Smooth muscle cell (in vitro differentiated cells): ENCODE measurements around the gene CLCN6. TPM values are rescaled to one million over a fixed set of nuclear protein-coding genes. Genes with fewer than 3 reads are reported as not detected.
A peak's percentile ranks its signal among the peaks of the same experiment; 100 is the strongest.

Experiments used
- DNase-seq: peaks from one replicate; lab custom pipeline; 2025; ENCODE audit not compliant: unreplicated experiment; lab: John Stamatoyannopoulos, UW
- H2AFZ ChIP-seq: fragments of 200-600 bp; sonication (generic); 2 replicates; pipeline ENCODE4 v1.6.0; 2016; ENCODE audit warnings: antibody characterized with exemption, low read depth, mild to moderate bottlenecking
- H3F3A ChIP-seq: fragments of 200-600 bp; sonication (generic); 2 replicates; pipeline ENCODE4 v1.6.0; 2017; ENCODE audit warnings: antibody characterized with exemption, low read depth
- H3K27ac ChIP-seq: fragments of 200-600 bp; sonication (generic); 2 replicates; pipeline ENCODE4 v1.5.1; 2016; ENCODE audit warnings: low read depth, mild to moderate bottlenecking
- H3K27me3 ChIP-seq: fragments of 200-600 bp; sonication (generic); 2 replicates; pipeline ENCODE4 v1.6.1; 2016; ENCODE audit warnings: low read depth, mild to moderate bottlenecking
- H3K36me3 ChIP-seq: fragments of 200-600 bp; sonication (generic); 2 replicates; pipeline ENCODE4 v1.5.1; 2016; ENCODE audit warnings: low read depth
- H3K4me1 ChIP-seq: fragments of 200-600 bp; sonication (generic); 2 replicates; pipeline ENCODE4 v1.5.1; 2016; ENCODE audit warnings: low read depth
- H3K4me2 ChIP-seq: fragments of 200-600 bp; sonication (generic); 2 replicates; pipeline ENCODE4 v1.6.0; 2016; ENCODE audit warnings: mild to moderate bottlenecking
- H3K4me3 ChIP-seq: fragments of 200-600 bp; sonication (generic); 2 replicates; pipeline ENCODE4 v1.5.1; 2016; ENCODE audit warnings: mild to moderate bottlenecking
- H3K79me2 ChIP-seq: fragments of 200-600 bp; sonication (generic); 2 replicates; pipeline ENCODE4 v1.6.0; 2016; ENCODE audit warnings: low read depth, mild to moderate bottlenecking
- H3K9ac ChIP-seq: fragments of 200-600 bp; sonication (generic); 2 replicates; pipeline ENCODE4 v1.6.0; 2016; ENCODE audit warnings: low read depth
- H3K9me3 ChIP-seq: fragments of 200-600 bp; sonication (generic); replicated peaks from 2 replicates; pipeline ENCODE4 v1.5.1; 2016; ENCODE audit warnings: low read depth
- H4K20me1 ChIP-seq: fragments of 200-600 bp; sonication (generic); 2 replicates; pipeline ENCODE4 v1.6.0; 2016; ENCODE audit warnings: low read depth
- CTCF ChIP-seq: fragments of 200-600 bp; sonication (generic); IDR thresholded peaks from 2 replicates; pipeline ENCODE4 v1.5.1; 2017; ENCODE audit warnings: borderline replicate concordance, mild to moderate bottlenecking, antibody characterized with exemption; ENCODE audit not compliant: insufficient read depth, poor library complexity, severe bottlenecking
- WGBS: methylation state at CpG from one replicate; pipeline ENCODE4 v1.1.7; 2016; ENCODE audit warnings: low lambda C conversion rate; 5-methylcytosine and 5-hydroxymethylcytosine counted together
- polyA plus RNA-seq: library from polyadenylated mRNA; unstranded; fragments of >200 nt; fragmentation: Nextera tagmentation; extraction: Ambion mirVana; gene quantifications from 2 replicates; pipeline ENCODE4 v1.2.1, GENCODE V29; 2016
- total RNA-seq: library from RNA; depleted of rRNA; stranded (reverse); fragments of >200 nt; gene quantifications from 2 replicates; pipeline ENCODE4 v1.2.3, GENCODE V29; 2014

CLCN6 gene
- total and polyA plus RNA-seq, 2 experiments from 2014 or later: 9.9 to 13.6 TPM

- Histone ChIP-seq H4K20me1 (no peaks in the 10 kb centered on the region), H3K4me1 (no peaks in the 10 kb centered on the region), H3K27ac (no peak overlapping the region), H2AFZ (no peak overlapping the region), H3F3A (no peaks in the 10 kb centered on the region), H3K79me2 (no peaks in the 10 kb centered on the region), H3K9me3 (no peaks in the 10 kb centered on the region), H3K4me3 (no peak overlapping the region), H3K4me2 (peak overlapping the region; percentile 16), H3K36me3 (no peaks in the 10 kb centered on the region), H3K9ac (no peak overlapping the region), H3K27me3 (peaks cover 33% of the 10 kb centered on the region)
- TF ChIP-seq CTCF: no peak
- peak; percentile 51 for DNase-seq
- 5% methylated on average over 50 of the region's 53 CpGs for WGBS
Observed at GRCh38 chr1:11858968-11859871, 53.2 kb downstream of the CLCN6 start.

GRCh38 chr1:11860083-11860482 is 54.1 kb downstream of the CLCN6 start:
- Histone ChIP-seq H3F3A (no peaks in the 10 kb centered on the region), H3K4me3 (no peak overlapping the region), H3K4me1 (no peaks in the 10 kb centered on the region), H3K27ac (no peak overlapping the region), H3K4me2 (no peak overlapping the region), H3K9ac (no peak overlapping the region), H3K27me3 (peaks cover 33% of the 10 kb centered on the region), H3K36me3 (no peaks in the 10 kb centered on the region), H3K9me3 (no peaks in the 10 kb centered on the region), H2AFZ (no peak overlapping the region), H3K79me2 (no peaks in the 10 kb centered on the region), H4K20me1 (no peaks in the 10 kb centered on the region)
- WGBS: 83% methylated on average over 2 of the region's 2 CpGs
- no peak for DNase-seq
- TF ChIP-seq CTCF: no peak

- no peak for TF ChIP-seq CTCF
- Histone ChIP-seq H2AFZ (no peak overlapping the region), H3K27ac (no peak overlapping the region), H3K79me2 (no peaks in the 10 kb centered on the region), H3K9ac (no peak overlapping the region), H3K4me3 (no peak overlapping the region), H3K36me3 (no peaks in the 10 kb centered on the region), H3K4me2 (no peak overlapping the region), H4K20me1 (no peaks in the 10 kb centered on the region), H3K4me1 (no peaks in the 10 kb centered on the region), H3K27me3 (peaks cover 33% of the 10 kb centered on the region), H3F3A (no peaks in the 10 kb centered on the region), H3K9me3 (no peaks in the 10 kb centered on the region)
- WGBS: 77% methylated on average over 1 of the region's 1 CpG
- no peak for DNase-seq
Observed at GRCh38 chr1:11860587-11860986, 54.6 kb downstream of the CLCN6 start.
